Tibial nerve (tissue), 4 donors: ENCODE results near the gene SLC9A9. TPM values are rescaled to one million over a fixed set of nuclear protein-coding genes. Genes with fewer than 3 reads are reported as not detected.

Source experiments
- DNase-seq, 2 donors: peaks; one replicate each; pipeline ENCODE4 v3.0.0-alpha.2; 2019; ENCODE audit warnings: low spot score in 2 of 2
- H3K27ac ChIP-seq, 4 donors: fragments of 200-600 bp; sonication (generic) in 3 of 4; one replicate each; pipeline ENCODE4 v1.5.1; 2017 to 2019; ENCODE audit warnings: mild to moderate bottlenecking in 1 of 4
- H3K27me3 ChIP-seq, 2 donors: fragments of 200-600 bp; sonication (generic) in 1 of 2; one replicate each; pipeline versions ENCODE4 v1.5.1 to v1.6.0; 2017 to 2019
- H3K36me3 ChIP-seq, 3 donors: fragments of 200-600 bp; sonication (generic); one replicate each; pipeline ENCODE4 v1.5.1; 2018 to 2019
- H3K4me1 ChIP-seq, 4 donors: fragments of 200-600 bp; sonication (generic) in 3 of 4; one replicate each; pipeline ENCODE4 v1.5.1; 2017 to 2019
- H3K4me3 ChIP-seq, 4 donors: fragments of 200-600 bp; sonication (generic) in 3 of 4; one replicate each; pipeline ENCODE4 v1.5.1; 2017 to 2019; ENCODE audit warnings: mild to moderate bottlenecking in 1 of 4, moderate library complexity in 1 of 4
- H3K9me3 ChIP-seq, 4 donors: fragments of 200-600 bp; sonication (generic) in 3 of 4; one replicate each; pipeline ENCODE4 v1.5.1; 2017 to 2019
- EP300 ChIP-seq, 2 donors: sonication (generic); formaldehyde crosslinking; IDR thresholded peaks; one replicate each; pipeline ENCODE4 v1.6.1; 2017; ENCODE audit warnings: antibody characterized with exemption in 2 of 2, mild to moderate bottlenecking in 1 of 2
- POLR2A ChIP-seq, 2 donors: fragments of 450-650 bp; IDR thresholded peaks; one replicate each; pipeline ENCODE4 v1.6.1; 2017; ENCODE audit warnings: antibody characterized with exemption in 2 of 2, mild to moderate bottlenecking in 2 of 2, moderate library complexity in 2 of 2
- WGBS, 2 donors: methylation state at CpG; one replicate each; pipeline ENCODE4 v1.1.5; 2018; 5-methylcytosine and 5-hydroxymethylcytosine counted together
- total RNA-seq, 4 donors: library from RNA; depleted of rRNA; stranded (reverse); fragments of >200 nt; gene quantifications; one replicate each; pipeline ENCODE4 v1.1.0, GENCODE V29; 2016
- TF ChIP-seq, protein P1 (sequence below), 5 experiments: fragments of 200-600 bp in 3 of 5; fragments of 450-650 bp in 2 of 5; sonication (generic) in 3 of 5; IDR thresholded peaks; one replicate each; pipeline ENCODE4 v1.5.1; 2016 to 2019; ENCODE audit warnings: antibody characterized with exemption in 5 of 5, mild to moderate bottlenecking in 3 of 5, moderate library complexity in 2 of 5

Gene SLC9A9
- total RNA-seq, 4 donors from 2014 or later: 7.6 to 11.1 (median 9.2) TPM

GRCh38 chr3:143382816-143383215 lies 465.5 kb downstream of the SLC9A9 start:
- DNase-seq: no peak
- H3K36me3 ChIP-seq: no peaks in the 10 kb centered on the region
- H3K9me3 ChIP-seq: no peaks in the 10 kb centered on the region
- H3K4me1 ChIP-seq: no peaks in the 10 kb centered on the region
- H3K4me3 ChIP-seq: no peak overlapping the region
- TF ChIP-seq EP300 (IDR thresholded peaks at IDR 0.05): no peak
- TF ChIP-seq, protein P1, sequence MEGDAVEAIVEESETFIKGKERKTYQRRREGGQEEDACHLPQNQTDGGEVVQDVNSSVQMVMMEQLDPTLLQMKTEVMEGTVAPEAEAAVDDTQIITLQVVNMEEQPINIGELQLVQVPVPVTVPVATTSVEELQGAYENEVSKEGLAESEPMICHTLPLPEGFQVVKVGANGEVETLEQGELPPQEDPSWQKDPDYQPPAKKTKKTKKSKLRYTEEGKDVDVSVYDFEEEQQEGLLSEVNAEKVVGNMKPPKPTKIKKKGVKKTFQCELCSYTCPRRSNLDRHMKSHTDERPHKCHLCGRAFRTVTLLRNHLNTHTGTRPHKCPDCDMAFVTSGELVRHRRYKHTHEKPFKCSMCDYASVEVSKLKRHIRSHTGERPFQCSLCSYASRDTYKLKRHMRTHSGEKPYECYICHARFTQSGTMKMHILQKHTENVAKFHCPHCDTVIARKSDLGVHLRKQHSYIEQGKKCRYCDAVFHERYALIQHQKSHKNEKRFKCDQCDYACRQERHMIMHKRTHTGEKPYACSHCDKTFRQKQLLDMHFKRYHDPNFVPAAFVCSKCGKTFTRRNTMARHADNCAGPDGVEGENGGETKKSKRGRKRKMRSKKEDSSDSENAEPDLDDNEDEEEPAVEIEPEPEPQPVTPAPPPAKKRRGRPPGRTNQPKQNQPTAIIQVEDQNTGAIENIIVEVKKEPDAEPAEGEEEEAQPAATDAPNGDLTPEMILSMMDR (IDR thresholded peaks at IDR 0.05): no peak
- H3K27me3 ChIP-seq: no peaks in the 10 kb centered on the region
- no peak overlapping the region for H3K27ac ChIP-seq
- 88 to 92% methylated on average over 1 of the region's 1 CpG for WGBS, 2 donors

DNA sequence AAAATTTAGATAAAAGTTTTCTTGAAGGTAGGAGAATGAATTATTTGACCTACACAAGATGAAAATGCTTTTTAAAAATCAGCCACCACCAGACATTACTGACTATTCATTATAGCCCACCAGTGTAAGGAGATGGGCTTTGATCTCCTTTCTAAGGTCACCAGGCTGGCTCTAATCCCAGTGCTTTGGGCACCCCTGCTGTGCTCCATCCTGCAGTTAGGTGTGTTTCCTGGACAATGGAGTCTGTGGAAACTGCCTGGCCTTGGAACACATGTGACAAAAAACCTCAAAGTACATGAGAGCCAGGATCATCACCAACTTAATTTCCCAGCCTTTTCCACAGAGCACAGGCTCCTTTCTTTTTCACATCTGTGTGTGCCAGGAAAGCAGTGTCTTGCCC lies 467.8 kb downstream of the SLC9A9 start:
- no peak overlapping the region for H3K4me3 ChIP-seq
- TF ChIP-seq, protein P1 (IDR thresholded peaks at IDR 0.05): no peak
- TF ChIP-seq POLR2A (IDR thresholded peaks at IDR 0.05) (no peak), EP300 (IDR thresholded peaks at IDR 0.05) (no peak)
- H3K9me3 ChIP-seq: no peaks in the 10 kb centered on the region
- H3K27me3 ChIP-seq: no peaks in the 10 kb centered on the region
- no peaks in the 10 kb centered on the region for H3K4me1 ChIP-seq
- no peak overlapping the region for H3K27ac ChIP-seq
- H3K36me3 ChIP-seq: no peaks in the 10 kb centered on the region
- no peak for DNase-seq

DNA sequence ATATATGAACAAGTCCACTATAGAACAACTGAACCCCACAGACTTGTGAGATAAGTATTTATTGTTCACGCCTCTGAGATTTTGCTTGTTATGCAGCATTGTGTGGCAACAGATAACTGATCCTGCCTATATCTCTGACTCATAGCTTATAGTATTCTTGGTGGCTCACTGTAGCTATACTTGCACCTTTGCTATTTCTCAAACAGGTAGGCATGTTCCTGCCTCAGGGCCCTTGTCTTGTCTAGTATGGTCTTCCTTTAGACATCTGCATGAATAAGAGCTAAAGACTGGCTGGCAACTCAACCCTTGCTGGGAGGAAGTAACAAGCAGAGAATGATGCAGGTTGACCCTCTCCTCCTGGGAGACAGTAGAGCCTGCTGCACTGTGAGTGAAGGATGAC lies 472.6 kb downstream of the SLC9A9 start:
- no peak overlapping the region for H3K4me3 ChIP-seq
- no peak for DNase-seq
- no peaks in the 10 kb centered on the region for H3K36me3 ChIP-seq
- no peaks in the 10 kb centered on the region for H3K4me1 ChIP-seq
- no peaks in the 10 kb centered on the region for H3K9me3 ChIP-seq
- WGBS, 2 donors: 100% methylated on average over 1 of the region's 1 CpG
- TF ChIP-seq, protein P1 (IDR thresholded peaks at IDR 0.05): no peak
- TF ChIP-seq EP300 (IDR thresholded peaks at IDR 0.05) (no peak), POLR2A (IDR thresholded peaks at IDR 0.05) (no peak)
- H3K27ac ChIP-seq: no peak overlapping the region
- no peaks in the 10 kb centered on the region for H3K27me3 ChIP-seq

- H3K27ac ChIP-seq: no peak overlapping the region
- 20 to 25% methylated on average over 1 of the region's 1 CpG for WGBS, 2 donors
- H3K9me3 ChIP-seq: no peaks in the 10 kb centered on the region
- no peak for DNase-seq
- TF ChIP-seq POLR2A (IDR thresholded peaks at IDR 0.05) (no peak), EP300 (IDR thresholded peaks at IDR 0.05) (no peak)
- TF ChIP-seq, protein P1 (IDR thresholded peaks at IDR 0.05): no peak
- H3K36me3 ChIP-seq: no peaks in the 10 kb centered on the region
- no peaks in the 10 kb centered on the region for H3K27me3 ChIP-seq
- H3K4me1 ChIP-seq: peaks cover 0 to 5% (median 0%) of the 10 kb centered on the region in 4 donors
- no peak overlapping the region for H3K4me3 ChIP-seq
Measured at GRCh38 chr3:143367171-143367570, 481.1 kb downstream of the SLC9A9 start.

DNA sequence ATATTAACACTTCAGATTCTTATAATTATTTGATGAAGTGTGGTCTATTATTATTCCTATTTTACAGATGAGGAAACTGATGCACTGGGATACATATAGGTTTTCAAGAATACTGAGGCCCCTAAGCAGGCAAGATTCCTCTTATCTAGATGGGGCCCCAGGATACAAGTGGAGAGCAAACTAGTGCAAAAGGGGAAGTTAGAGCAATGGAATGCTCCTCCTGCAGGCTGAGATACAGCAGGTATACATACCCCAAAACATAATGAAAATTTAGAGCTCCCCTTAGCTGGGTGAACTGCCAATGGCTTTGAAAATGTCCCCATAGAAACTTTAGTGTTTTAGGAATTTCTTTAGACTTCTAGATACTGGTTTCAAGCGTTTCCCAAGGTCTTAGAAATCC lies 481.6 kb downstream of the SLC9A9 start:
- no peak overlapping the region for H3K4me3 ChIP-seq
- TF ChIP-seq, protein P1 (IDR thresholded peaks at IDR 0.05): no peak
- TF ChIP-seq POLR2A (IDR thresholded peaks at IDR 0.05) (no peak), EP300 (IDR thresholded peaks at IDR 0.05) (no peak)
- H3K9me3 ChIP-seq: no peaks in the 10 kb centered on the region
- H3K36me3 ChIP-seq: no peaks in the 10 kb centered on the region
- H3K27me3 ChIP-seq: no peaks in the 10 kb centered on the region
- DNase-seq: no peak
- peaks cover 0 to 5% (median 0%) of the 10 kb centered on the region in 4 donors for H3K4me1 ChIP-seq
- no peak overlapping the region for H3K27ac ChIP-seq
- 47 to 83% methylated on average over 1 of the region's 1 CpG for WGBS, 2 donors
